ENCODE results near the gene COL21A1.
"Not testable (repeated sequence)": the region's sequence is repeated elsewhere in the genome, so short reads cannot be mapped to it uniquely, and the experiment has no call there.

- TF ChIP-seq EP300, CTCF (IDR thresholded peaks at IDR 0.05): not testable (repeated sequence)
Observed at GRCh38 chr6:56260593-56260992, 13.2 kb upstream of the COL21A1 start.

Data from gastroesophageal sphincter (tissue), 3 donors.